ENCODE results near the gene ZNF419.
A peak's percentile ranks its signal among the peaks of the same experiment; 100 is the strongest.
"Not testable (repeated sequence)": the region's sequence is repeated elsewhere in the genome, so short reads cannot be mapped to it uniquely, and the experiment has no call there.

ZNF419 gene

DNA sequence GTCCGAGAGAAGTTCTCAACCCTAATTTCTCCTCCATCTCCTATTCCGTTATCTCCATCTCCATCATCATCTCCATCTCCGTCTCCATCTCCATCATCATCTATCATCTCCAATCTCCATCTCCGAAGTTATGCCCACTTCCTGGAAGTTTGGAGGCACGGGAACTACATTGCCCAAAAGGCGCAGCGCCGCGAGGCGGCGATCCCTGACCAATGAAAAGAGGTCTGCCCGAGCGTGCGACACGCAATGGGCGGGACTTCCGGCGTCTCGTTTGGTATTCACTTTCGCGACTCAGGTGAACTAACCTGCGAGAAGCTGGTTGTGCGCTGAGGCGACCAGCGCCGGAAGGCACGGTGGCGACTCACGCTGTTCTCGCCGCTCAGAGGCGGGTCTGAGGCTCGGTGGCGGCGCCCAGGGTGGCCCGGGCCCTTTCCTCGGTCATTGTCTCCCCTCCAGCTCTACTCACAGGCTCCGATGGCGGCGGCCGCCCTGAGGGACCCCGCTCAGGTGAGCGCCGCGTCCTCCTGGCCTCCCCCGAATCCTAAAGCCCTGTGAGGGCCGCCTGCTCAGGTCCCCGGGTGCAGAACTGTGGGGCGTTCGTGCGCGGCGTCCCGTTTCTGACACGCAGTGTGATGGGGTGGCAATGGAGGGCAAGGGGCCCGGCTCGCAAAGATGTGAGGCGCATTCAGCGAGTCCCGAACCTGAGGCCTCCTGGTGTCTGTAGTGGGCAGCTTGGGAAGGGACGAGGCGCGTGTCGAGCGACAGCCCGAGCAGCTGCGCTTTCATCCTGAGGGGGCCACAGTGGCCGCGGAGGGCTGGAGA, at the start of gene ZNF419:
Gene ZNF419, plus strand, starts transcription at position 274 of the 822 bp plus-strand sequence. Its CDS starts 201 bp downstream, at position 475.
- Mint-ChIP-seq H3K4me3 (peak within 1 kb of the TSS; percentile 85), H3K36me3 (ENCODE audit: low read depth) (peaks cover 70% of the 10 kb centered on the region), H3K4me1 (peaks cover 15% of the 10 kb centered on the region), H3K9me3 (peaks cover 74% of the 10 kb centered on the region), H3K27me3 (ENCODE audit: low read depth, poor library complexity) (peaks cover 13% of the 10 kb centered on the region)
- H3K27ac Mint-ChIP-seq: not testable (repeated sequence)
- DNase-seq: peak; percentile 88

DNA sequence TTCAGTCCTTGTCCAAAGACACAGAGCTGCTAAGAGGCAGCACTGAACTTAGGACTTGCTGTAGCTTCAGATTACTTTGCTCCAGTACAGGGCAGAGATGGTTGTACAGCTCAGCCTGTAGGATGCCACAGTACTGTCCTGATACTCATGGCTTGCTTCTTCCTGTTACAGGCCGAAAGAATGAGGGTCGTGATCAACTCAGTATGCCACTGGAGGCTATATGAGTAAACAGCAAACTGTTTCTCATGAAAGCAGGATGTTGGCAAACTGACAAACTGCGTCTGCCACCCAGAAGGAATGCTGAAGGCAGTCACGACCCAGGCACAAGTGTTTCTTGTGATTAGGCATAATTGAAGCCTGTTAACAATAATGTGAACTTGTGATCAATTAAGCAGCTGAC, 49.6 kb upstream of the ZNF419 start:
- Mint-ChIP-seq H3K27me3 (ENCODE audit: low read depth, poor library complexity) (peaks cover 8% of the 10 kb centered on the region), H3K36me3 (ENCODE audit: low read depth) (peaks cover 81% of the 10 kb centered on the region), H3K9me3 (peaks cover 68% of the 10 kb centered on the region), H3K27ac (no peak overlapping the region), H3K4me3 (no peak overlapping the region), H3K4me1 (peaks cover 34% of the 10 kb centered on the region)
- TF ChIP-seq, protein P1, sequence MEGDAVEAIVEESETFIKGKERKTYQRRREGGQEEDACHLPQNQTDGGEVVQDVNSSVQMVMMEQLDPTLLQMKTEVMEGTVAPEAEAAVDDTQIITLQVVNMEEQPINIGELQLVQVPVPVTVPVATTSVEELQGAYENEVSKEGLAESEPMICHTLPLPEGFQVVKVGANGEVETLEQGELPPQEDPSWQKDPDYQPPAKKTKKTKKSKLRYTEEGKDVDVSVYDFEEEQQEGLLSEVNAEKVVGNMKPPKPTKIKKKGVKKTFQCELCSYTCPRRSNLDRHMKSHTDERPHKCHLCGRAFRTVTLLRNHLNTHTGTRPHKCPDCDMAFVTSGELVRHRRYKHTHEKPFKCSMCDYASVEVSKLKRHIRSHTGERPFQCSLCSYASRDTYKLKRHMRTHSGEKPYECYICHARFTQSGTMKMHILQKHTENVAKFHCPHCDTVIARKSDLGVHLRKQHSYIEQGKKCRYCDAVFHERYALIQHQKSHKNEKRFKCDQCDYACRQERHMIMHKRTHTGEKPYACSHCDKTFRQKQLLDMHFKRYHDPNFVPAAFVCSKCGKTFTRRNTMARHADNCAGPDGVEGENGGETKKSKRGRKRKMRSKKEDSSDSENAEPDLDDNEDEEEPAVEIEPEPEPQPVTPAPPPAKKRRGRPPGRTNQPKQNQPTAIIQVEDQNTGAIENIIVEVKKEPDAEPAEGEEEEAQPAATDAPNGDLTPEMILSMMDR (IDR thresholded peaks at IDR 0.05): no peak
- no peak for DNase-seq

DNA sequence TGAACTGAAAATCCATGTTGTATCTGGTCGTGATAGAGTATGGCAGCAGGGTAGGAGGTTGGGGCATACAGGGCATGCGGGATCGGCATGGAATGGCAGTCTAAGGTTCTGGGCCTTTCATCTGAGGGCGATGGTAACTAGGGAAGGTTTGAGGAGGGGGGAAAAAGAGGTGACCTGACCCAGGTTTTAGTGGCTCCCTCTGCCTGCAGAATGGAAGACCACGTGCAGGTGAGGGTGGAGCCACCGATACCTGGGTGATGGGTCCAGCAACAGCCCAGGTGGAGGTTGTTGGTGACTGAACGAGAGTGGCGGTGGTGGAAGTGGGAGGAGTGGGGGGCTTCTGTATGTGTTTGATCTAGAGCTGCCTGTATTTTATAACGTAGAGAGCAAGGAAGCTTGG, 48.6 kb upstream of the ZNF419 start:
- no peak for DNase-seq
- Mint-ChIP-seq H3K36me3 (ENCODE audit: low read depth) (peaks cover 82% of the 10 kb centered on the region), H3K9me3 (peaks cover 72% of the 10 kb centered on the region), H3K4me3 (no peak overlapping the region), H3K27me3 (ENCODE audit: low read depth, poor library complexity) (peaks cover 8% of the 10 kb centered on the region), H3K4me1 (peaks cover 34% of the 10 kb centered on the region), H3K27ac (peak overlapping the region; percentile 6)
- TF ChIP-seq, protein P1 (IDR thresholded peaks at IDR 0.05): no peak

DNA sequence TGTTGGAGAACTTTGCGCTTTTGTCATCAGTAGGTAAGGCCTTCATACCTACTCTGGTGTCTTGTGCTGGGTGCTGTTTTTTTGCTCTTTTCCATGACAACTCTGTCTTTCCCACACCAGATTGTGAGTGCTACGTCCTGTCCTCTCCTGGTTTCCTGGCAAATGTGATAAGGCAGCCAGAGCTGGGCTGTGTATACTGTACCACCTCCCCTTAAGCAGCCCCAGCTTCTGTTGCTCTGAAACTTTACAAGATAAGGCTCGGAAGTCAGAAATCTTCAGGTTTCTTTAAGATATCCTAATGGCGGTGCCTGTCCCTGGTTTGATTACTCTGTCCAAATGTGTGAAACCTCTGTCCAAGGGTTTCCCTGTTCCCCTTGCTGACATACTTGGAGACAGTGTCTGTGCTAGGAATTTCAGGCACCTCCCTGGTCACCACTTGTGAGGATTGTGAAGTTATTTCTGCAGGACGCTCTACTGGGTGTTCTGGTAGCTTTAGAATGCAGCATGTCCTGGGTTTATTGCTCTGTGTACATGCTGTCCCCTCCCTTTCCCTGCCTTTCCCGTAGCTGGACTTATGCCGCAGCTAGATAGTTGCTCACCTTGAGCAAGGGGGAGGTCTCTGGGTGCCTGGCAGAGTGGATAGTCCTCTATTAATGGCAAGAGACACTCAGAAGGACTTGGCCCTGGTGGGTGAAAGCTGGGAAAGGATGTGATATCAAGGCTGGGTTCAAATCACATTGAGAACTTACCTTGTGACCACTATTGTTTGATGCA, 45.4 kb upstream of the ZNF419 start:
- peaks cover 11% of the 10 kb centered on the region for H3K4me1 Mint-ChIP-seq
- H3K27ac Mint-ChIP-seq: peak overlapping the region; percentile 55
- TF ChIP-seq, protein P1 (IDR thresholded peaks at IDR 0.05): no peak
- DNase-seq: no peak
- H3K4me3 Mint-ChIP-seq: no peak overlapping the region
- peaks cover 89% of the 10 kb centered on the region for H3K36me3 Mint-ChIP-seq (ENCODE audit: low read depth)
- peaks cover 5% of the 10 kb centered on the region for H3K27me3 Mint-ChIP-seq (ENCODE audit: low read depth, poor library complexity)
- peaks cover 74% of the 10 kb centered on the region for H3K9me3 Mint-ChIP-seq

GRCh38 chr19:57443121-57443696, 44.3 kb upstream of the ZNF419 start:
- H3K27ac Mint-ChIP-seq: no peak overlapping the region
- peaks cover 86% of the 10 kb centered on the region for H3K36me3 Mint-ChIP-seq (ENCODE audit: low read depth)
- H3K4me3 Mint-ChIP-seq: no peak overlapping the region
- H3K27me3 Mint-ChIP-seq (ENCODE audit: low read depth, poor library complexity): peaks cover 5% of the 10 kb centered on the region
- peaks cover 11% of the 10 kb centered on the region for H3K4me1 Mint-ChIP-seq
- DNase-seq: no peak
- TF ChIP-seq, protein P1 (IDR thresholded peaks at IDR 0.05): no peak
- H3K9me3 Mint-ChIP-seq: peaks cover 74% of the 10 kb centered on the region

DNA sequence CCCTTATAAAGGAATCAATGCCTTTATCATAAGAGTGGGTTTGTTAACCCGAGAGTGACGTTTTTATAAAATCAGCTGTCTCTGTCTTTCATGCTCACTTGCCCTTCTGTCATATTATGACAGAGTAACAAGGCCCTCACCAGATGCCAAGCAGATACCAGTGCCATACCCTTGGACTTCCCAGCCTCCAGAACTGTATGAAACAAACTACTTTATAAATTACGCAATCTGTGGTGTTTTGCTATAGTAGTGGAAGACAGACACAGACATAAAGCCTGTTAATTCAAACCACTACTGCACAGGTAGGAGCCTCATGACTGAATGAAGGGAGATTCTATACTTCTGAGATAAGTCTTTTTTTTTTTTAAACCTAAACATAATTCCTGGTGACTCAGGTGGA, 35.2 kb upstream of the ZNF419 start:
- TF ChIP-seq, protein P1 (IDR thresholded peaks at IDR 0.05): no peak
- no peaks in the 10 kb centered on the region for H3K27me3 Mint-ChIP-seq (ENCODE audit: low read depth, poor library complexity)
- peaks cover 78% of the 10 kb centered on the region for H3K9me3 Mint-ChIP-seq
- peaks cover 82% of the 10 kb centered on the region for H3K36me3 Mint-ChIP-seq (ENCODE audit: low read depth)
- H3K27ac Mint-ChIP-seq: no peak overlapping the region
- no peak overlapping the region for H3K4me3 Mint-ChIP-seq
- H3K4me1 Mint-ChIP-seq: no peaks in the 10 kb centered on the region
- DNase-seq: no peak

All from nephron progenitor cell (in vitro differentiated cells).